ENCODE measurements around the gene SLC8A2.

SLC8A2 gene

GRCh38 chr19:47512183-47512947, 40.7 kb upstream of the SLC8A2 start:
- Histone ChIP-seq H3K27me3 (ENCODE audit: insufficient read depth, low read depth) (no peaks in the 10 kb centered on the region; the same call in 1 of the 2 replicates), H3K9ac (no peak overlapping the region), H3K4me3 (IDR thresholded peaks at IDR 0.05; ENCODE audit: insufficient read depth, low read depth, low read length) (no peak overlapping the region), H3K27ac (no peak overlapping the region), H3K4me1 (ENCODE audit: low read depth, poor library complexity, severe bottlenecking) (peaks cover 25% of the 10 kb centered on the region), H3K4me2 (no peak overlapping the region; the same call in 1 of the 2 replicates), H2AFZ (ENCODE audit: low read depth) (no peak overlapping the region), H4K20me1 (ENCODE audit: insufficient read depth) (no peaks in the 10 kb centered on the region), H3K79me2 (ENCODE audit: insufficient read depth, low read depth) (peaks cover 62% of the 10 kb centered on the region), H3K36me3 (ENCODE audit: insufficient read depth) (no peaks in the 10 kb centered on the region)
- TF ChIP-seq CTCF (conservative IDR thresholded peaks at IDR 0.05; ENCODE audit: low read depth, low read length): no peak

DNA sequence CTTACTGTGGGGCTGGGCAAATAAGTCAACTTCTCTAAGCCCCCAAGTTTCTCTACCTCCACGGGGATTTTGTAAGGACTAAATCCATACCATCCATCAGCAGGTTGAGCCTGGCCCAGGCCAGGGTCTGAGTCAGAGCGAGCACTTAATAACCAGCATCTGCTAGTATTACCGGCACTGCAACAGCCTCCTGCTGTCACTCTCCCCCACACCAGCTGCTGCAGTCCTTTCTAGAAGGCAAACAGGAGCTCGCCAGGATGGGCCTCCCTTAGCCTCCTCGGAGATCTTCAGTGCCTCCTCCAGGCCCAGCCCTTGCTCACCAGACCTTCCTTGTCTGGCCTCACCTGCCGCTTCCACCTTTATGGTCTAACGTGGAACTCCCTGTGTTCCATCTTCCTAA, 40.0 kb upstream of the SLC8A2 start:
- Histone ChIP-seq H3K9ac (no peak overlapping the region), H4K20me1 (ENCODE audit: insufficient read depth) (no peaks in the 10 kb centered on the region), H3K4me1 (ENCODE audit: low read depth, poor library complexity, severe bottlenecking) (peaks cover 21% of the 10 kb centered on the region), H2AFZ (ENCODE audit: low read depth) (no peak overlapping the region), H3K27me3 (ENCODE audit: insufficient read depth, low read depth) (no peaks in the 10 kb centered on the region; the same call in 1 of the 2 replicates), H3K79me2 (ENCODE audit: insufficient read depth, low read depth) (peaks cover 62% of the 10 kb centered on the region), H3K4me3 (IDR thresholded peaks at IDR 0.05; ENCODE audit: insufficient read depth, low read depth, low read length) (no peak overlapping the region), H3K4me2 (no peak overlapping the region), H3K27ac (no peak overlapping the region), H3K36me3 (ENCODE audit: insufficient read depth) (no peaks in the 10 kb centered on the region)
- no peak for TF ChIP-seq CTCF (conservative IDR thresholded peaks at IDR 0.05; ENCODE audit: low read depth, low read length)

- no peak overlapping the region for H3K4me2 ChIP-seq
- no peaks in the 10 kb centered on the region for H4K20me1 ChIP-seq (ENCODE audit: insufficient read depth)
- no peaks in the 10 kb centered on the region; the same call in 1 of the 2 replicates for H3K27me3 ChIP-seq (ENCODE audit: insufficient read depth, low read depth)
- no peak overlapping the region for H3K9ac ChIP-seq
- H3K27ac ChIP-seq: no peak overlapping the region
- H3K79me2 ChIP-seq (ENCODE audit: insufficient read depth, low read depth): peaks cover 62% of the 10 kb centered on the region
- no peak for TF ChIP-seq CTCF (conservative IDR thresholded peaks at IDR 0.05; ENCODE audit: low read depth, low read length)
- H3K36me3 ChIP-seq (ENCODE audit: insufficient read depth): no peaks in the 10 kb centered on the region
- H3K4me1 ChIP-seq (ENCODE audit: low read depth, poor library complexity, severe bottlenecking): peaks cover 15% of the 10 kb centered on the region
- no peak overlapping the region for H3K4me3 ChIP-seq (IDR thresholded peaks at IDR 0.05; ENCODE audit: insufficient read depth, low read depth, low read length)
- H2AFZ ChIP-seq (ENCODE audit: low read depth): no peak overlapping the region
These were observed 39.4 kb upstream of the SLC8A2 start for GRCh38 chr19:47511128-47511517.

DNA sequence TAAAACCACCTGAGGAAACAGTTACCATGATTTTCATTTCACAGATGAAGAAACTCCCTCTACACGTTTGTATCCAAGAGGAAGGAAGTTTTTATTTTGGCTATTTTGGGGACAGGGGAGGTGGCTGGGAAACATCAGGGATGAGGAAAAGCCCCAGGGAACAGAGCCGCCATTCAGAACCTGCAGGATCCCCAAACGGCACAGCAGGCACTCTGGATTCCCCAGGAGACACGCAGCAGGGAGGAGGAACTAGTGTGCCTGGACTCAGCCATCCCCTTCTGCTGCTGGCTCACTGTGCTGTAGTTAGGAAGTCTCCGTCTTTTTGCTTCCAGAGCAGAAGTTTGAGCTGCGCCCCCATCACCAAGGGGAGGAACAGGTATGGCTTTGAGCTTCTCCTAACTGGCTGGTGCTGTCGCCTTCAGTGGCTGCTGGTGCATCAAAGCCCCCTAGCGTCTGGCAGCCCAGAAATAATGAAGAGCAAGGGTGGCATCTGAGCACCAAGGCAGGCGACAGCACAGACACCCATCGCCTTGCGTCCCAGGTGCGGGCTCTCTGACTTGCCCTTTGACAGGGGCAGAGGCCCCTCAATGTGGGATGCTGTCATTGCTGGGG, 38.9 kb upstream of the SLC8A2 start:
- H3K4me3 ChIP-seq (IDR thresholded peaks at IDR 0.05; ENCODE audit: insufficient read depth, low read depth, low read length): no peak overlapping the region
- H3K9ac ChIP-seq: no peak overlapping the region
- TF ChIP-seq CTCF (conservative IDR thresholded peaks at IDR 0.05; ENCODE audit: low read depth, low read length): no peak
- H3K4me1 ChIP-seq (ENCODE audit: low read depth, poor library complexity, severe bottlenecking): peaks cover 10% of the 10 kb centered on the region
- H3K27ac ChIP-seq: no peak overlapping the region
- H3K36me3 ChIP-seq (ENCODE audit: insufficient read depth): no peaks in the 10 kb centered on the region
- peaks cover 62% of the 10 kb centered on the region for H3K79me2 ChIP-seq (ENCODE audit: insufficient read depth, low read depth)
- H3K27me3 ChIP-seq (ENCODE audit: insufficient read depth, low read depth): no peaks in the 10 kb centered on the region; the same call in 1 of the 2 replicates
- H3K4me2 ChIP-seq: no peak overlapping the region
- no peaks in the 10 kb centered on the region for H4K20me1 ChIP-seq (ENCODE audit: insufficient read depth)
- no peak overlapping the region for H2AFZ ChIP-seq (ENCODE audit: low read depth)
